GM18909 (cell line): ENCODE measurements around the gene LRRC53.

Experiments used
- ATAC-seq: cut with Tn5 transposase; IDR thresholded peaks from one replicate; pipeline ENCODE4 v1.9.1; 2021; ENCODE audit warnings: mild to moderate bottlenecking; ENCODE audit not compliant: unreplicated experiment, poor library complexity

LRRC53 gene

GRCh38 chr1:74504125-74504932, 8.1 kb downstream of the LRRC53 start:
- ATAC-seq, result peak; percentile 89

- peak; percentile 38 for ATAC-seq
Measured at GRCh38 chr1:74502858-74503257, 9.6 kb downstream of the LRRC53 start.

GRCh38 chr1:74502432-74502831, 10.0 kb downstream of the LRRC53 start:
- ATAC-seq, result peak; percentile 36

GRCh38 chr1:74498901-74499300, 13.5 kb downstream of the LRRC53 start:
- ATAC-seq, result no peak

- ATAC-seq, result no peak
Measured at GRCh38 chr1:74496669-74497068, 15.7 kb downstream of the LRRC53 start.

- ATAC-seq, result no peak
Measured at GRCh38 chr1:74486036-74486435, 26.4 kb downstream of the LRRC53 start.

GRCh38 chr1:74485622-74486021, 26.8 kb downstream of the LRRC53 start:
- no peak for ATAC-seq

- ATAC-seq, result no peak
Measured at GRCh38 chr1:74481607-74482006, 30.8 kb downstream of the LRRC53 start.

GRCh38 chr1:74480068-74480467, 32.3 kb downstream of the LRRC53 start:
- no peak for ATAC-seq

- ATAC-seq, result no peak
Measured at GRCh38 chr1:74478979-74479378, 33.4 kb downstream of the LRRC53 start.

GRCh38 chr1:74474585-74474984, 37.8 kb downstream of the LRRC53 start:
- ATAC-seq, result no peak

- no peak for ATAC-seq
Measured at GRCh38 chr1:74471470-74471869, 40.9 kb downstream of the LRRC53 start.

GRCh38 chr1:74470936-74471335, 41.5 kb downstream of the LRRC53 start:
- no peak for ATAC-seq

GRCh38 chr1:74470251-74470650, 42.2 kb downstream of the LRRC53 start:
- ATAC-seq, result no peak

- peak; percentile 72 for ATAC-seq
Measured at GRCh38 chr1:74468982-74469603, 43.3 kb downstream of the LRRC53 start.

GRCh38 chr1:74467786-74468377, 44.5 kb downstream of the LRRC53 start:
- no peak for ATAC-seq

GRCh38 chr1:74465193-74465681, 47.2 kb downstream of the LRRC53 start:
- no peak for ATAC-seq

GRCh38 chr1:74464037-74464436, 48.4 kb downstream of the LRRC53 start:
- no peak for ATAC-seq

GRCh38 chr1:74463333-74463988, 49.0 kb downstream of the LRRC53 start:
- peak; percentile 74 for ATAC-seq

GRCh38 chr1:74457253-74457652, 55.2 kb downstream of the LRRC53 start:
- no peak for ATAC-seq

GRCh38 chr1:74455390-74455789, 57.0 kb downstream of the LRRC53 start:
- no peak for ATAC-seq
